Transverse colon (tissue), 3 donors: ENCODE data around the gene CYTH3.

Experiments used
- EP300 ChIP-seq: sonication (generic); formaldehyde crosslinking; IDR thresholded peaks from one replicate; pipeline ENCODE4 v1.6.1; 2017; ENCODE audit warnings: antibody characterized with exemption, low read depth
- POLR2A ChIP-seq: fragments of 450-650 bp; IDR thresholded peaks from one replicate; pipeline ENCODE4 v1.6.1; 2016; ENCODE audit warnings: antibody characterized with exemption, mild to moderate bottlenecking, moderate library complexity
- TF ChIP-seq, protein P1 (sequence below), 5 experiments: fragments of 200-600 bp in 3 of 5; fragments of 450-650 bp in 2 of 5; sonication (generic) in 3 of 5; IDR thresholded peaks; 1 replicate in 2 of 5; 2 replicates in 3 of 5; pipeline ENCODE4 v1.5.1; 2016 to 2017; ENCODE audit warnings: antibody characterized with exemption in 5 of 5, inconsistent platforms in 3 of 5, mild to moderate bottlenecking in 2 of 5, moderate library complexity in 1 of 5

- no peak for TF ChIP-seq POLR2A
- TF ChIP-seq, protein P1, sequence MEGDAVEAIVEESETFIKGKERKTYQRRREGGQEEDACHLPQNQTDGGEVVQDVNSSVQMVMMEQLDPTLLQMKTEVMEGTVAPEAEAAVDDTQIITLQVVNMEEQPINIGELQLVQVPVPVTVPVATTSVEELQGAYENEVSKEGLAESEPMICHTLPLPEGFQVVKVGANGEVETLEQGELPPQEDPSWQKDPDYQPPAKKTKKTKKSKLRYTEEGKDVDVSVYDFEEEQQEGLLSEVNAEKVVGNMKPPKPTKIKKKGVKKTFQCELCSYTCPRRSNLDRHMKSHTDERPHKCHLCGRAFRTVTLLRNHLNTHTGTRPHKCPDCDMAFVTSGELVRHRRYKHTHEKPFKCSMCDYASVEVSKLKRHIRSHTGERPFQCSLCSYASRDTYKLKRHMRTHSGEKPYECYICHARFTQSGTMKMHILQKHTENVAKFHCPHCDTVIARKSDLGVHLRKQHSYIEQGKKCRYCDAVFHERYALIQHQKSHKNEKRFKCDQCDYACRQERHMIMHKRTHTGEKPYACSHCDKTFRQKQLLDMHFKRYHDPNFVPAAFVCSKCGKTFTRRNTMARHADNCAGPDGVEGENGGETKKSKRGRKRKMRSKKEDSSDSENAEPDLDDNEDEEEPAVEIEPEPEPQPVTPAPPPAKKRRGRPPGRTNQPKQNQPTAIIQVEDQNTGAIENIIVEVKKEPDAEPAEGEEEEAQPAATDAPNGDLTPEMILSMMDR (IDR thresholded peaks at IDR 0.05): no peak
- no peak for TF ChIP-seq EP300
These were observed 38.0 kb downstream of the CYTH3 start for GRCh38 chr7:6234384-6234783.
